ENCODE measurements around the gene EIF4E3. TPM values are rescaled to one million over a fixed set of nuclear protein-coding genes. Genes with fewer than 3 reads are reported as not detected.

EIF4E3 gene
- total and polyA plus RNA-seq, 2 donors (not counting 1 experiment from before 2014, with no cell fraction given), result 1.00 to 5.0 TPM

GRCh38 chr3:71758091-71758490 lies 32.9 kb upstream of the EIF4E3 start:
- Histone ChIP-seq H3K4me2 (replicated peaks; ENCODE audit: low read depth, low read length, poor library complexity, severe bottlenecking) (no peak overlapping the region), H4K20me1 (ENCODE audit: control insufficient read depth, insufficient read depth, low read length, poor library complexity, severe bottlenecking) (no peaks in the 10 kb centered on the region), H3K9ac (ENCODE audit: low read length) (no peak overlapping the region), H3K36me3 (replicated peaks in 1 of 2; ENCODE audit: control extremely low read depth in 1 of 2, control insufficient read depth in 1 of 2, extremely low read depth in 1 of 2, insufficient read depth in 2 of 2, low read length in 1 of 2) (no peaks in the 10 kb centered on the region), H3K27ac (ENCODE audit: low read length in 2 of 2) (no peak overlapping the region), H3K79me2 (ENCODE audit: control insufficient read depth, insufficient read depth, low read length) (no peaks in the 10 kb centered on the region), H3K4me1 (ENCODE audit: control insufficient read depth in 2 of 2, insufficient read depth in 2 of 2, low read length in 2 of 2) (peaks cover 0 to 8% of the 10 kb centered on the region in 2 donors), H2AFZ (ENCODE audit: insufficient read depth, low read depth, low read length, poor library complexity, severe bottlenecking) (no peak overlapping the region), H3K4me3 (ENCODE audit: control extremely low read depth in 1 of 5, extremely low read depth in 1 of 5, insufficient read depth in 1 of 5, low read depth in 2 of 5, low read length in 4 of 5) (no peak overlapping the region), H3K9me3 (ENCODE audit: control extremely low read depth in 1 of 3, control insufficient read depth in 2 of 3, insufficient read depth in 1 of 3, low read length in 2 of 3) (peaks cover 0 to 2% (median 0%) of the 10 kb centered on the region in 3 donors), H3K27me3 (replicated peaks in 1 of 4; ENCODE audit: control extremely low read depth in 1 of 4, control insufficient read depth in 3 of 4, insufficient read depth in 4 of 4, low read length in 3 of 4) (peaks cover 0 to 30% (median 12%) of the 10 kb centered on the region in 4 experiments)
- no peaks in the 10 kb centered on the region for H3K9me3 Mint-ChIP-seq (ENCODE audit: insufficient read depth)
- H3K4me1 Mint-ChIP-seq, result peaks cover 4% of the 10 kb centered on the region
- H3K27ac Mint-ChIP-seq, result no peak overlapping the region
- POLR2A ChIA-PET, result no interaction called here
- no peak overlapping the region for H3K4me3 Mint-ChIP-seq
- no peak for TF ChIP-seq CTCF (IDR thresholded peaks at IDR 0.05)
- no peak for TF ChIP-seq EZH2 (IDR thresholded peaks at IDR 0.05; ENCODE audit: borderline replicate concordance, insufficient read depth, low read depth, low read length, poor library complexity, severe bottlenecking)
- DNase-seq (no peak), ATAC-seq (ENCODE audit: low read depth) (no peak)
- peaks cover 41% of the 10 kb centered on the region for H3K27me3 Mint-ChIP-seq
- CTCF ChIA-PET, result no interaction called here
- no CpG with 5 or more reads among the region's 2 CpGs for WGBS (ENCODE audit: insufficient coverage)
- intact Hi-C loops (cut with micrococcal nuclease), result no loop called here

- no peaks in the 10 kb centered on the region for H3K79me2 ChIP-seq (ENCODE audit: control insufficient read depth, insufficient read depth, low read length)
- DNase-seq (no peak), ATAC-seq (ENCODE audit: low read depth) (no peak)
- no peak overlapping the region for H3K27ac Mint-ChIP-seq
- no peak overlapping the region for H3K27ac ChIP-seq (ENCODE audit: low read length in 2 of 2)
- H3K27me3 ChIP-seq (replicated peaks in 1 of 4; ENCODE audit: control extremely low read depth in 1 of 4, control insufficient read depth in 3 of 4, insufficient read depth in 4 of 4, low read length in 3 of 4), result peaks cover 0 to 38% (median 28%) of the 10 kb centered on the region in 4 experiments
- no peaks in the 10 kb centered on the region for H3K9me3 Mint-ChIP-seq (ENCODE audit: insufficient read depth)
- POLR2A ChIA-PET, result no interaction called here
- peak overlapping the region; percentile 51 for H3K4me3 Mint-ChIP-seq
- no peaks in the 10 kb centered on the region for H4K20me1 ChIP-seq (ENCODE audit: control insufficient read depth, insufficient read depth, low read length, poor library complexity, severe bottlenecking)
- WGBS (ENCODE audit: insufficient coverage), result 23% methylated on average over 61 of the region's 65 CpGs
- no peak overlapping the region for H3K9ac ChIP-seq (ENCODE audit: low read length)
- CTCF ChIA-PET, result interaction anchor here (0.5 kb wide), 1 partner anchor 1070 kb away, joined by 6 read pairs; no protein-coding TSS in a partner anchor
- TF ChIP-seq CTCF (IDR thresholded peaks at IDR 0.05) (no peak), EZH2 (IDR thresholded peaks at IDR 0.05; ENCODE audit: borderline replicate concordance, insufficient read depth, low read depth, low read length, poor library complexity, severe bottlenecking) (no peak)
- H2AFZ ChIP-seq (ENCODE audit: insufficient read depth, low read depth, low read length, poor library complexity, severe bottlenecking), result no peak overlapping the region
- peak overlapping the region; percentile 66 for H3K4me2 ChIP-seq (replicated peaks; ENCODE audit: low read depth, low read length, poor library complexity, severe bottlenecking)
- intact Hi-C loops (cut with micrococcal nuclease), result no loop called here
- H3K36me3 ChIP-seq (replicated peaks in 1 of 2; ENCODE audit: control extremely low read depth in 1 of 2, control insufficient read depth in 1 of 2, extremely low read depth in 1 of 2, insufficient read depth in 2 of 2, low read length in 1 of 2), result no peaks in the 10 kb centered on the region
- peaks cover 7% of the 10 kb centered on the region for H3K4me1 Mint-ChIP-seq
- peaks cover 57% of the 10 kb centered on the region for H3K27me3 Mint-ChIP-seq
- peak overlapping the region in 1 of 5 experiments; percentile 42 for H3K4me3 ChIP-seq (ENCODE audit: control extremely low read depth in 1 of 5, extremely low read depth in 1 of 5, insufficient read depth in 1 of 5, low read depth in 2 of 5, low read length in 4 of 5)
- no peaks in the 10 kb centered on the region for H3K9me3 ChIP-seq (ENCODE audit: control extremely low read depth in 1 of 3, control insufficient read depth in 2 of 3, insufficient read depth in 1 of 3, low read length in 2 of 3)
- H3K4me1 ChIP-seq (ENCODE audit: control insufficient read depth in 2 of 2, insufficient read depth in 2 of 2, low read length in 2 of 2), result peaks cover 0 to 13% of the 10 kb centered on the region in 2 donors
These were observed 29.5 kb upstream of the EIF4E3 start for GRCh38 chr3:71754610-71755253.

All from B cell (primary cell).